ENCODE measurements around the gene DLGAP1.
"Not testable (repeated sequence)": the region's sequence is repeated elsewhere in the genome, so short reads cannot be mapped to it uniquely, and the experiment has no call there.

The DLGAP1 gene

GRCh38 chr18:4287340-4287739 lies 167.8 kb downstream of the DLGAP1 start:
- DNase-seq (ENCODE audit: low read depth in 2 of 2), result not testable (repeated sequence)

GRCh38 chr18:4286256-4286655 lies 168.9 kb downstream of the DLGAP1 start:
- no peak for DNase-seq (ENCODE audit: low read depth in 2 of 2)

- no peak for DNase-seq (ENCODE audit: low read depth in 2 of 2)
Observed at GRCh38 chr18:4285525-4285924, 169.6 kb downstream of the DLGAP1 start.

GRCh38 chr18:4284528-4284927 lies 170.6 kb downstream of the DLGAP1 start:
- DNase-seq (ENCODE audit: low read depth in 2 of 2), result no peak

GRCh38 chr18:4283746-4284291 lies 171.3 kb downstream of the DLGAP1 start:
- no peak for DNase-seq (ENCODE audit: low read depth in 2 of 2)

GRCh38 chr18:4282954-4283353 lies 172.2 kb downstream of the DLGAP1 start:
- DNase-seq (ENCODE audit: low read depth in 2 of 2), result no peak

- DNase-seq (ENCODE audit: low read depth in 2 of 2), result no peak
Observed at GRCh38 chr18:4276953-4277585, 178.0 kb downstream of the DLGAP1 start.

- DNase-seq (ENCODE audit: low read depth in 2 of 2), result no peak
Observed at GRCh38 chr18:4271952-4272351, 183.2 kb downstream of the DLGAP1 start.

- no peak for DNase-seq (ENCODE audit: low read depth in 2 of 2)
Observed at GRCh38 chr18:4270988-4271387, 184.1 kb downstream of the DLGAP1 start.

GRCh38 chr18:4270016-4270415 lies 185.1 kb downstream of the DLGAP1 start:
- no peak for DNase-seq (ENCODE audit: low read depth in 2 of 2)

- no peak for DNase-seq (ENCODE audit: low read depth in 2 of 2)
Observed at GRCh38 chr18:4267641-4268040, 187.5 kb downstream of the DLGAP1 start.

GRCh38 chr18:4264347-4264791 lies 190.7 kb downstream of the DLGAP1 start:
- DNase-seq (ENCODE audit: low read depth in 2 of 2), result no peak

- no peak for DNase-seq (ENCODE audit: low read depth in 2 of 2)
Observed at GRCh38 chr18:4260107-4260506, 195.0 kb downstream of the DLGAP1 start.

- no peak for DNase-seq (ENCODE audit: low read depth in 2 of 2)
Observed at GRCh38 chr18:4256766-4257417, 198.2 kb downstream of the DLGAP1 start.

GRCh38 chr18:4254840-4255239 lies 200.3 kb downstream of the DLGAP1 start:
- DNase-seq (ENCODE audit: low read depth in 2 of 2), result no peak

- DNase-seq (ENCODE audit: low read depth in 2 of 2), result no peak
Observed at GRCh38 chr18:4252829-4253228, 202.3 kb downstream of the DLGAP1 start.

GRCh38 chr18:4251873-4252272 lies 203.2 kb downstream of the DLGAP1 start:
- no peak for DNase-seq (ENCODE audit: low read depth in 2 of 2)

GRCh38 chr18:4251206-4251605 lies 203.9 kb downstream of the DLGAP1 start:
- no peak for DNase-seq (ENCODE audit: low read depth in 2 of 2)

GRCh38 chr18:4250141-4250540 lies 205.0 kb downstream of the DLGAP1 start:
- DNase-seq (ENCODE audit: low read depth in 2 of 2), result no peak

- DNase-seq (ENCODE audit: low read depth in 2 of 2), result no peak
Observed at GRCh38 chr18:4248686-4249085, 206.4 kb downstream of the DLGAP1 start.

GRCh38 chr18:4246374-4246773 lies 208.7 kb downstream of the DLGAP1 start:
- DNase-seq (ENCODE audit: low read depth in 2 of 2), result no peak

- no peak for DNase-seq (ENCODE audit: low read depth in 2 of 2)
Observed at GRCh38 chr18:4245456-4245855, 209.7 kb downstream of the DLGAP1 start.

- no peak for DNase-seq (ENCODE audit: low read depth in 2 of 2)
Observed at GRCh38 chr18:4242431-4243161, 212.5 kb downstream of the DLGAP1 start.

Data from stimulated activated CD8-positive, alpha-beta memory T cell treated with anti-CD3 and anti-CD28 coated beads, Interleukin-15, amount 100 ng/mL, for 4 hours (primary cell).